Loucy (cell line): ENCODE data around the gene FFAR3.

Source experiments
- H2AFZ ChIP-seq: fragments of 200-600 bp; sonication (generic); 2 replicates; pipeline ENCODE4 v1.6.0; 2016; ENCODE audit warnings: antibody characterized with exemption, mild to moderate bottlenecking, low read length, moderate library complexity
- H3F3A ChIP-seq: fragments of 200-600 bp; 2 replicates; pipeline ENCODE4 v1.6.0; 2016; ENCODE audit warnings: antibody characterized with exemption, low read depth, mild to moderate bottlenecking
- H3K27me3 ChIP-seq: fragments of 200-600 bp; sonication (generic); 2 replicates; pipeline ENCODE4 v1.6.1; 2014; ENCODE audit warnings: low read length, mild to moderate bottlenecking; ENCODE audit not compliant: insufficient read depth, poor library complexity, severe bottlenecking
- H3K36me3 ChIP-seq: fragments of 200-600 bp; sonication (generic); 2 replicates; pipeline ENCODE4 v1.6.1; 2016; ENCODE audit warnings: low read length; ENCODE audit not compliant: insufficient read depth
- H3K4me1 ChIP-seq: fragments of 200-600 bp; sonication (generic); 2 replicates; pipeline ENCODE4 v1.5.1; 2014; ENCODE audit warnings: low read length, mild to moderate bottlenecking; ENCODE audit not compliant: insufficient read depth, poor library complexity, severe bottlenecking
- H3K4me2 ChIP-seq: fragments of 200-600 bp; sonication (generic); 2 replicates; pipeline ENCODE4 v1.6.0; 2014; ENCODE audit warnings: antibody characterized with exemption, low read length, low read depth, mild to moderate bottlenecking; ENCODE audit not compliant: poor library complexity, severe bottlenecking
- H3K4me3 ChIP-seq: fragments of 200-600 bp; sonication (generic); 2 replicates; pipeline ENCODE4 v1.5.1; 2014; ENCODE audit warnings: low read length, mild to moderate bottlenecking, mixed read lengths; ENCODE audit not compliant: poor library complexity, severe bottlenecking
- H3K79me2 ChIP-seq: fragments of 200-600 bp; sonication (generic); 2 replicates; pipeline ENCODE4 v1.6.1; 2014; ENCODE audit warnings: low read length; ENCODE audit not compliant: insufficient read depth
- H3K9ac ChIP-seq: fragments of 200-600 bp; sonication (generic); 2 replicates; pipeline ENCODE4 v1.6.0; 2014; ENCODE audit warnings: mild to moderate bottlenecking, low read depth, low read length, moderate library complexity; ENCODE audit not compliant: poor library complexity, severe bottlenecking
- H3K9me2 ChIP-seq: fragments of 200-600 bp; sonication (generic); replicated peaks from 2 replicates; pipeline ENCODE4 v1.6.1; 2016; ENCODE audit warnings: low read depth, low read length, mixed read lengths
- H3K9me3 ChIP-seq: fragments of 200-600 bp; sonication (generic); 2 replicates; pipeline ENCODE4 v1.6.1; 2014; ENCODE audit warnings: mild to moderate bottlenecking, antibody characterized with exemption, low read length, low read depth; ENCODE audit not compliant: insufficient read depth
- H4K20me1 ChIP-seq: fragments of 200-600 bp; sonication (generic); 2 replicates; pipeline ENCODE4 v1.6.0; 2014; ENCODE audit warnings: antibody characterized with exemption, low read length, mild to moderate bottlenecking; ENCODE audit not compliant: insufficient read depth, poor library complexity, severe bottlenecking
- CTCF ChIP-seq: fragments of 200-600 bp; sonication (generic); conservative IDR thresholded peaks from 2 replicates; pipeline ENCODE4 v1.5.1; 2014; ENCODE audit warnings: mild to moderate bottlenecking, antibody characterized with exemption, low read length
- EZH2phosphoT487 ChIP-seq: fragments of 200-600 bp; IDR thresholded peaks from 2 replicates; pipeline ENCODE4 v1.6.1; 2018; ENCODE audit warnings: antibody characterized with exemption, mild to moderate bottlenecking, moderate library complexity, borderline replicate concordance

Gene FFAR3

GRCh38 chr19:35403116-35403760 is 45.0 kb downstream of the FFAR3 start:
- H3K4me2 ChIP-seq: no peak overlapping the region
- no peaks in the 10 kb centered on the region for H3K9me2 ChIP-seq
- TF ChIP-seq CTCF (no peak), EZH2phosphoT487 (no peak)
- no peaks in the 10 kb centered on the region for H3K79me2 ChIP-seq
- H3K36me3 ChIP-seq: no peaks in the 10 kb centered on the region
- H3K4me3 ChIP-seq: no peak overlapping the region
- no peaks in the 10 kb centered on the region for H3K9me3 ChIP-seq
- H3K4me1 ChIP-seq: peaks cover 17% of the 10 kb centered on the region
- H3K27me3 ChIP-seq: no peaks in the 10 kb centered on the region
- H3F3A ChIP-seq: no peaks in the 10 kb centered on the region
- no peaks in the 10 kb centered on the region for H4K20me1 ChIP-seq
- no peak overlapping the region for H2AFZ ChIP-seq
- no peak overlapping the region for H3K9ac ChIP-seq

DNA sequence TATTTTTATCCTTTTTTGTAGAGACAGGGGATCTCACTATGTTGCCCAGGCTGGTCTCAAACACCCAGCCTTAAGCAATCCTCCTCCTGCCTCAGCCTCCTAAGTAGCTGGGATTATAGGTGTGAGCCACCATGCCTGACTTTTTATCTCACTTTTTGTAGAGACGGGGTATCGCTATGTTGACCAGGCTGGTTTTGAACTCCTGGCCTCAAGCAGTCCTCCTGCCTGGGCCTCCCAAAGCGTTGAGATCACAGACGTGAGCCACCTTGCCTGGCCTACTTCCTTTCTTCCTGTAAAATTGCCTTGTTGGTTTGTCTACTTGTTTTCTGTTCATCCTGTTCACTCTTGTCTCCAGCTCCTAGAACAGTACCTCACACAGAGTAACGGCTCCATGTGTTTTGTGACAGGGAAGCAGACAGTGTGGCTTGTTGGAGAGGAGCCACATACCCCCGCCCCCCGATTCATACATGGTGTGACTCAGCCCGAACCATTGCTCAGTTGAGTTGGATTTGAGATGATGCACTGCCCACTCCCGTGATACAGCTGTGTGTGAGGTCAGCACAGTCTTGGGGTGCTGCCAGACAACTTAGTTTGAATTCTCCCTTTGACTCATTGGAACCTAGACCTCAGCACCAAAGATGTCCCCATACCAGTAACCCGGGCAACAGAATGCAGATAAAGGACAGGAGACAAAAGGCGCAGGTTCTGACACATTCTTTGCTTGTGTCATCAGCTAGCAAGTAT is 46.8 kb downstream of the FFAR3 start:
- H3K4me3 ChIP-seq: no peak overlapping the region
- peaks cover 17% of the 10 kb centered on the region for H3K4me1 ChIP-seq
- no peak overlapping the region for H2AFZ ChIP-seq
- no peak for TF ChIP-seq CTCF
- no peak for TF ChIP-seq EZH2phosphoT487
- no peak overlapping the region for H3K9ac ChIP-seq
- no peaks in the 10 kb centered on the region for H3K9me2 ChIP-seq
- H4K20me1 ChIP-seq: no peaks in the 10 kb centered on the region
- no peaks in the 10 kb centered on the region for H3F3A ChIP-seq
- H3K79me2 ChIP-seq: no peaks in the 10 kb centered on the region
- no peaks in the 10 kb centered on the region for H3K27me3 ChIP-seq
- H3K4me2 ChIP-seq: no peak overlapping the region
- H3K9me3 ChIP-seq: no peaks in the 10 kb centered on the region
- no peaks in the 10 kb centered on the region for H3K36me3 ChIP-seq

DNA sequence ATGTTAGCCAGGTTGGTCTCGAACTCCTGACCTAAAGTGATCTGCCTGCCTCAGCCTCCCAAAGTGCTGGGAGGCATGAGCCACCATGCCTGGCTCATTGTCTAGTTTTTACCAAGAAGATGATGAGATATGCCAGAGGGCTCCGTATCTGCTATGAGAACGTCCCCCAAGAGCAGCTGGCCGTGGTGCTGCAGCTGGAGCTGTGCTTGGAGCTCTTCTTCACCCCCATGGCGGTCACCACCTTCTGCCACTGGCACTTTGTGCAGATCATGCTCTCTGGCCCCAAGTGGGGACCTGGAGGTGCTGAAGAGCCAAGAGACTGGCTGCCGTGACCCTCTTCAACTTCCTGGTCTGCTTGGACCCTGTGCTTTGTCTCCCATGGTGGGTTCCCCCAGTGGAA is 49.4 kb downstream of the FFAR3 start:
- Histone ChIP-seq H3K4me2 (no peak overlapping the region), H3K36me3 (no peaks in the 10 kb centered on the region), H3K4me1 (peaks cover 11% of the 10 kb centered on the region), H3K9me3 (no peaks in the 10 kb centered on the region), H3K9ac (no peak overlapping the region), H4K20me1 (no peaks in the 10 kb centered on the region), H3K4me3 (no peak overlapping the region), H3K27me3 (no peaks in the 10 kb centered on the region), H3F3A (no peaks in the 10 kb centered on the region), H2AFZ (no peak overlapping the region), H3K9me2 (no peaks in the 10 kb centered on the region), H3K79me2 (no peaks in the 10 kb centered on the region)
- TF ChIP-seq EZH2phosphoT487: no peak
- no peak for TF ChIP-seq CTCF
